NCI-H2107 (cell line): ENCODE measurements around the gene EIF2S3B.

Source experiments
- DNase-seq: peaks from one replicate; lab custom pipeline; 2025; lab: John Stamatoyannopoulos, UW

Gene EIF2S3B

DNA sequence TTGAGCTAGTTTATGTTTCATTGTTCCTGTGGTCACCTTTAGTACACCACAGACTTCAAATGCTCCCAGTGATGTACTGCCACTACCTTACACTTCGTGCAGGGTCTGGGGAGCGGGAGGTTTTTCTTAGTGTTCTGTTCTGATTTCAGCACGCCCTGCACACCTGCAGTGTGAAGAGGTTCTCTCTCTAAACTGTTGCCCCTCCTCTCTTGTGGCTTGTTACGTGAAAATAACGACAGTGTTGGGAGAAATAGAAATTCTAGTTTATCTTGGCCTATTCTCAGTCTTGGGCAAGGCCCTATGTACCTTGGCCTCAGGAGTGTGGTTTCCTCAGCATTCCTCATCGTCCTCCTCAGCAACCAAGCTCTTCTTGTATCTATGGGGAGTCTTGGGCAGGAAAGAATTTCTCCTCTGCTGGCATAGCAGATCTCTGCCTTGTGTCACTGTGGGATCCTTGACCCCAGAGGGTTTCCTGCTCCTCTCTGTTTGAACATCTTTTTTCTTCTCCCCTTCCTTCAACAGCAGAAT, 48.6 kb downstream of the EIF2S3B start:
- no peak for DNase-seq

DNA sequence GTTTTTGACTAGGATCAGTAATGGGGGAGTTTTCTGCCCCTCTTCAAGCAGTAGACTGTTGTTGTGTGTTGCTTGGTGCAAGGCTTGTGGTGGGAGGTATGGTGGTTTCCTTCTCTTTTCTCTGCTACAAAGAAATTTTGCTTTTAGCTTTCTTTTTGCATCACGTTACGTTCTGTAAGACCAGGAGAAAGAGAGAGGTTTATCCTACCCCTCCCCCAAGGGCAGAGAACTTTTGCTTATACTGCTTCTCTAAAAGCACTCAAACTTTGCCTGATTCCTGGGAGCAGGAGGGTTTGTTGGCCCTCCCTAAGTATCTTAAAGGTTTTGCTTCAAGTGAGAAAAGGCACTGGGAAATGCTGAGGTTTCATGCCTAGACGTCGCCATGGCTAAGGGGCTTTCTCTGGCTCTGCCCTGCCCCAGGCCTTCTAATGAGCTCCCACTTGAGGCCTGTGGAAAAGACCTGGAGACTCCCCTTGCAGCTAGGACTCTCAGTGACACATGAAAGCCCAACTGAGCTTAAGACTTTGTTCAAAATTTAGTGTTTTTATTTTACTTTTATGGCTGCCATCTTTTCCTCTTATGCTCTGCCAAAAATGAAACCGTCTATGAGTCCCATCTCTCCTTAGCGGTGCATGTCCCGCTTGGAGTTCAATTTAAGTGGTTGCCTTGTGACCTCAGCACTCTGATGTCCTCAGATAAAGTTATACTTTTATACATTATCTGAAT, 49.2 kb downstream of the EIF2S3B start:
- no peak for DNase-seq

GRCh38 chr12:10557329-10557728, 51.6 kb downstream of the EIF2S3B start:
- no peak for DNase-seq

DNA sequence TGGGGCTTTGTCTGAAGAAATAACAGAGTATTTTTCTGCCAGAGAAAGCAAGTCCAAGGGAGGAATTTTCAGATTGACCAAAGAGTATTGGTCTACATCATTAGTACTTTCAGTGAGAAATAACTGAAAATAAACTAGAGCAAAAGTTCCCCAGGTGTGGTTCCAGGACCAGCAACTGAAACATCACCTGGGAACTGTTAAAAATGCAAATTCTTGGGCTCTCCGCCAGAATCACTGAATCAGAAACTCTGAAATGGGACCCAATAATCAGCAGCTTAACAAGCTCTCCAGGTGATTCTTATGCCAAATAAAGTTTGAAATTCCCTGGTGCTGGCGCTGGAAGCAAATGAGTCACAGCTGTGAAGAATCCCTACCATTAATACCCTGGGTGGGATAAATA, 52.1 kb downstream of the EIF2S3B start:
- no peak for DNase-seq
